Measurements from ENCODE around the gene MALAT1.

Gene MALAT1

GRCh38 chr11:65540290-65541092, 41.6 kb downstream of the MALAT1 start:
- peak; percentile 94 for DNase-seq

DNA sequence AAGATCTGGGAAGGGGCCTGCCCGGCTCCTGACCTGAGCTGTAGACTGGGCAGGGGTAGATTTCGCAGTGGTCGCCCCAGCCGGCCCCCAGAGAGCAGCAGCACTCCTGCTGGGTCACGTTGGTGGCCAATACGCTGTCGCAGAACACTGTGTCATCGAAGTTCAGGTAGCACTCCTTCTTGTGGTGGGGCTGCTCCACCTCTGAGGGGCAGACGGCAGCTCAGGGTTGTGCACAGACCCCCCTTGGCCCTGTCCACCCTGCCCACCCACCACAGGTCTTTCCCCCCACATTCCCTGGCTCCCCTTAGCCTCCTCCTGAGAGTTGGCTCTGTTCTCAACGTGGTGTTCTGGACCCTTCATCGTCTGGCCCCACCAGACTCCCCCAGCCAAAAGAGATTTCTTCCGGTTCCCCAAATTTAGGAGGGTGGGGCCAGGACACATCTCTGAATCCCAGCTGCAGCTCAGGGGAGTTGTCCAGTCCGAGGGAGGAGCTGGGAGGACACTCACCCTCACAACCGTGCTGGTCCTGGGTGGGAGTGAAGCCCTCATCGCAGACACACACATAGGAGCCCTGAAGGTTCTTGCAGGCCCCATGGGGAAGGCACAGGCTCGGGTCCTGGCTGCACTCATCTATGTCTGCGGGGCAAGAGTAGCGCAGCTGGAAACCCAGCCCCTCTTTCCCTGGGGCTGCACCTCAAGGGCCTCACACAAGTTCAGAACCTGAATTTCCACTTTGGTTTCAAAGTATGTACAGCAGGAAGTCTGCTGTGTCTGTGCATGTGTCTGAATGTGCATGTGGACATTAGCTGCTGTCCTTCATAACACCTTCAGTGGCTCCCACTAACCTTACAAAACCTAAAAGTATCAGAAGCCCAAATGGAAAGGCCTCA, 42.5 kb downstream of the MALAT1 start:
- DNase-seq = no peak

DNA sequence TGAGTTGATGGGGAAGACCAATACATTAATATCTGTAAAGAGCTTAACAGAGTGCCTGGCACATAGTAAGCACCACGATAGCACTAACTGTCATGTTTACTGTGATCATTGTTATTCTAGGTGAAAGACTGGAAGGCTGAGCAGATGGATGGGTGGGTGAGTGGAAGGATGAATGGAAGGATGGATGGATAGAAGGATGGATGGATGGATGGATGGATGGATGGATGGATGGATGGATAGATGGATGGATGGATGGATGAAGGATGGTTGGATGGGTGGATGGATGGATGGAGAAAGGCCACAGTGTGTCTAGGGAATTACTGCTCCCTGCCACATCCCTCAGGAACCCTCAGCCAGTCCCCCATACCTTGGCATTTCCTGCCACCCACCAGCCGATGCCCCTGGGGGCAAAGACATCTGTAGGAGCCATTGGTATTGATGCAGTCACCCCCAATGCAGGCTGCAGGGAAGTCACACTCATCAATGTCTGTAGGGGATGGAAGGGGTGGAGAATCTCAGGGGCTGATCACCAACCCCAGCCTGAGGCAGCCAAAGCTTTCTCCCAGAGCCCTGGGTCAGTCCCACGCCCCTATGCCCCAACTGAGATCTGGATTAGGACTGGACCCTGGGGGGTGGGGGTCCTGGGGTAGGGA, 44.0 kb downstream of the MALAT1 start:
- no peak for DNase-seq

DNA sequence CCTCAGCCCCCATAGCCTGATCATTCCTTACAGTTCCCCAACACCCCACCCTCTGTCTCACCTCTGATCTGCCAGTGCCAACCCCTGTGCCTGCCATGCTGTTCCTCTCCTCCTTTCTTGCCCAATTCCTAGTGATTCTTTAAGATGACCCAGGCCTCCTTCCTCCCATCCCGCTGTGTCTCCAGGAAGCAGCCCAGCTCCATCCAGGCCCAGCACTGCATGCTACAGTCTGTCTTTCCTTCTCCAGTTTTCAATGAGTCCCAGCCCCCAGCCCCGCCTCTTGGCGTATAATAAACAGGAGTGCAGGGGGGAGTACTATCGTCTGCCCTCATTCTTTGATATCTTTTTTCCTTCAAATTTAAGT, 47.0 kb downstream of the MALAT1 start:
- no peak for DNase-seq

- DNase-seq = peak; percentile 71
Measured at GRCh38 chr11:65546217-65546958, 47.5 kb downstream of the MALAT1 start.

- DNase-seq = no peak
Measured at GRCh38 chr11:65547446-65548125, 48.7 kb downstream of the MALAT1 start.

- DNase-seq = no peak
Measured at GRCh38 chr11:65548395-65548794, 49.5 kb downstream of the MALAT1 start.

- DNase-seq = no peak
Measured at GRCh38 chr11:65549096-65549495, 50.3 kb downstream of the MALAT1 start.

DNA sequence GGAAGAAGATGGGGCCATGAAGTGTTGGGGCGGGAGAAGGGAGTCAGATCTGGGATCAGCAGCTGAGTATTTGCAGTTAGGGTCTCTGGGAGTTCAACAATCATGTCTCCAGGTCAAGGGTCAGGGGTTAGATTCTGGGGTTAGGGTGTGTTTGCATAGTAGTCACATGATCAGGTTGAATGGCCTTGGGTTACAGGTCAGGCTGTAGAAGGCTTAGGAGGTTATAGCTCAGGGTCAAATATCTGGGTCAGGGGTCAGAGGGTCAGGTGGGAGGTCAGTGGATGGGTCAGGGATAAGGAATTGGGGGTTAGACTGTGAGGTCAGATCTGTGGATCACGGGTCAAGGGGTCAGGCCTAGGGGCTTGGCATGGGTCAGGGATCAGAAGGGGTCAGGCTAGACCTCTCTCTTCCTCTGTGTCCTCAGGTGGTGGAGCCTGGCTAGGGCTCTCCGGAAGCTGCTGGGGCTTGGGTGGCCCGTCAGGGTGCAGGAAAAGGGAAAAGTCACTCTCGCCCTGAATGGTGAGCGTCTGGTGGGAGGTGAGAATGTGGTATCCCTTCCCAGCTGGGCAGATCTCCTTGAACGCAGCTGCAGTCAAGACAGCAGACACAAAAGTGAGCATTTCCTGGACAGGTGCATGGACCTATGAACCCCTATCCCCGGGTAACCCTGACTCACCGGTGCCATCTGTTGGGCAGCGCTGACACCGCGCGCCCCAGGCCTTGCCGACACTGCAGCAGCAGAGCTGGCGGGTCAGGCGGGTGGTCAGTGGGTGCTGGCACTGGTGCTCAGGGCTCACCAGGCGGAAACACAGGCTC, 52.9 kb downstream of the MALAT1 start:
- DNase-seq = no peak

DNA sequence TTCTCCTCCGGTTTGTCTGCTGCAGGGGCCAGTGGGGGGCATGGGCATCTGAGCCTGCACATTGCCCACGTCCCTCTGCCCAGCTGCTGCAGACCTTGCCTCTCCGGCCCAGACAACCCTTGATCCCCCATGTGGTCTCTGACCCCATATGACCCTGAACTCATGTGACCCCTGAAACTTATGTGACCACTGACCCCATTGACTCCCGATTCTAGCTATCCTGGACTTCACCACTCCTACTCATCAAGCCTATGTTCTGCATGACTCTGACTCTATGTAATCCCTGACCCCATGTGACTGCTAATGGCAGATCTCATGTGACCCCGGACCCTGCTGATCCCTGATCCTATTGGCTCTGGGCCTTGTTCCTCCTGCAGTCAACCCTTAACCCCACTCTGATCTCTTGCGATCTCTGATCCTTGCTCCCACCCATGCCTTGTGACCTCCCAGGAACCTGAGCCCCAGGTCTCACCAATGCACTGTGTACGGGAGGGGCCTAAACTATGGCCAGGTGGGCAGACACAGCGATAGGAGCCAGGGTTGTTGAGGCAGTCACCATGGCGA, 53.6 kb downstream of the MALAT1 start:
- no peak for DNase-seq

GRCh38 chr11:65553301-65554001, 54.6 kb downstream of the MALAT1 start:
- no peak for DNase-seq

- no peak for DNase-seq
Measured at GRCh38 chr11:65554057-65554818, 55.4 kb downstream of the MALAT1 start.

GRCh38 chr11:65554842-65555430, 56.1 kb downstream of the MALAT1 start:
- DNase-seq = no peak

- DNase-seq = no peak
Measured at GRCh38 chr11:65555693-65556231, 56.9 kb downstream of the MALAT1 start.

Measured in right forelimb (tissue), 1 donor.